G401 (cell line): Measurements from ENCODE around the gene IRGC. TPM values are rescaled to one million over a fixed set of nuclear protein-coding genes. Genes with fewer than 3 reads are reported as not detected.

ENCODE experiments used
- total RNA-seq: library from RNA; depleted of rRNA; stranded (reverse); fragments of >200 nt; shearing (Covaris generic); gene quantifications from 2 replicates; pipeline ENCODE4 v1.2.3, GENCODE V29; 2014; rRNA removed

IRGC gene
- total RNA-seq, 1 experiment from 2014 or later, result not detected

Other genes starting within 250 kb of the IRGC start
- 51.2 and 77.2 TPM in 2 replicates for gene PHLDB3, start 211.3 kb upstream of the IRGC start, total RNA-seq
- gene ETHE1, start 188.9 kb upstream of the IRGC start, total RNA-seq, result 227 and 243 TPM in 2 replicates
- gene ZNF575, start 182.9 kb upstream of the IRGC start, total RNA-seq, result not detected in 2 replicates
- gene XRCC1, start 140.5 kb upstream of the IRGC start, total RNA-seq, result 64.5 and 77.2 TPM in 2 replicates
- 1.5 and 2.7 TPM in 2 replicates for gene PINLYP, start 140.3 kb upstream of the IRGC start, total RNA-seq
- 43.1 and 63.5 TPM in 2 replicates for gene IRGQ, start 119.9 kb upstream of the IRGC start, total RNA-seq
- gene ZNF576, start 119.5 kb upstream of the IRGC start, total RNA-seq, result 6.9 and 15.4 TPM in 2 replicates
- not detected in 2 replicates for gene SRRM5, start 104.0 kb upstream of the IRGC start, total RNA-seq
- 135 and 160 TPM in 2 replicates for gene ZNF428, start 96.4 kb upstream of the IRGC start, total RNA-seq
- 47.8 and 58.7 TPM in 2 replicates for gene CADM4, start 76.2 kb upstream of the IRGC start, total RNA-seq
- gene PLAUR, start 45.9 kb upstream of the IRGC start, total RNA-seq, result 6.0 and 8.8 TPM in 2 replicates
- 18.3 and 22.3 TPM in 2 replicates for gene SMG9, start 38.9 kb downstream of the IRGC start, total RNA-seq
- 4.2 and 5.7 TPM in 2 replicates for gene KCNN4, start 64.9 kb downstream of the IRGC start, total RNA-seq
- gene LYPD5, start 86.4 kb downstream of the IRGC start, total RNA-seq, result not detected in 2 replicates
- 3.8 and 13.4 TPM in 2 replicates for gene ZNF283, start 111.2 kb downstream of the IRGC start, total RNA-seq
- not detected in 2 replicates for gene ZNF404, start 167.9 kb downstream of the IRGC start, total RNA-seq
- gene ZNF45, start 219.2 kb downstream of the IRGC start, total RNA-seq, result 21.8 and 35.1 TPM in 2 replicates
- gene ZNF221, start 235.2 kb downstream of the IRGC start, total RNA-seq, result 0.61 and 1.0 TPM in 2 replicates